Pancreas (tissue), 10 donors: ENCODE data around the gene PDF. TPM values are rescaled to one million over a fixed set of nuclear protein-coding genes. Genes with fewer than 3 reads are reported as not detected.

Experiments
- ATAC-seq, 4 donors: fragments of 200-7000 bp; cut with Tn5 transposase; one replicate each; pipeline versions ENCODE4 v1.8.0 to v1.9.1; 2020; ENCODE audit warnings: mild to moderate bottlenecking in 4 of 4, moderate library complexity in 4 of 4
- DNase-seq, 6 donors: peaks; one replicate each; pipeline ENCODE4 v3.0.0-alpha.2; 2020
- FAIRE-seq: peaks from 2 replicates; lab custom pipeline; 2012; peaks lifted over from hg19 to GRCh38; lab: Jason Lieb, UNC
- H3K27ac ChIP-seq, 4 donors: fragments of 200-600 bp; sonication (generic); 1 replicate in 3 of 4; 2 replicates in 1 of 4; pipeline versions ENCODE4 v1.5.0 to v1.8.0; 2020
- H3K27me3 ChIP-seq, 4 donors: fragments of 200-600 bp; one replicate each; pipeline ENCODE4 v1.8.0; 2021
- H3K36me3 ChIP-seq, 3 donors: fragments of 200-600 bp; sonication (generic) in 1 of 3; one replicate each; pipeline versions ENCODE4 v1.5.0 to v1.8.0; 2020 to 2021
- H3K4me1 ChIP-seq, 3 donors: fragments of 200-600 bp; one replicate each; pipeline ENCODE4 v1.8.0; 2021
- H3K4me3 ChIP-seq, 4 donors: fragments of 200-600 bp; sonication (generic) in 2 of 4; one replicate each; pipeline versions ENCODE4 v1.5.0 to v1.8.0; 2020 to 2021
- H3K9me3 ChIP-seq, 4 donors: fragments of 200-600 bp; one replicate each; pipeline ENCODE4 v1.8.0; 2021
- WGBS, 2 donors: extraction: QIAGEN DNeasy Blood & Tissue Kit; methylation state at CpG; one replicate each; pipeline ENCODE4 v1.1.7; 2013; 5-methylcytosine and 5-hydroxymethylcytosine counted together
- intact Hi-C, 3 donors: fragments of 100-400 bp; cut with DNase I; formaldehyde crosslinking; loops; one replicate each; pipeline versions ENCODE4 v1.11.1 to v1.14.2; 2022
- polyA plus RNA-seq, 2 donors: library from polyadenylated mRNA; stranded (reverse); fragments of 200-250 nt; gene quantifications; one replicate each; pipeline ENCODE4 v1.2.3, GENCODE V29; 2013
- total RNA-seq, 6 donors: library from RNA; stranded (reverse); fragmentation: NEBNext Ultra II Directional in 4 of 6; extraction: Animal tissue kit (Norgen Biotek cat#: 25700) in 4 of 6; gene quantifications; one replicate each; pipeline versions ENCODE4 v1.2.1 to v1.2.4, GENCODE V29; 2021 to 2023
- TF ChIP-seq, protein P1 (sequence below), 4 donors: fragments of 200-600 bp; sonication (generic) in 3 of 4; IDR thresholded peaks; one replicate each; pipeline versions ENCODE4 v1.5.0 to v1.8.0; 2021; ENCODE audit warnings: antibody characterized with exemption in 4 of 4
- donor health status: healthy with polysubstance abuse.
- donor health status: DM: no; HTN: no; CAD: no; lungs with moderate emphysema.
- donor health status: DM: no; HTN: no; CAD: no.
- donor health status: control.
- donor health status: control.
- donor health status: Bipolar disorder and iron deficiency.
- donor health status: DM: yes; HTN: yes; CAD: no.
- donor health status: DM: no; HTN: no; CAD: no.
- donor health status: DM: no; HTN: no; CAD: no.
- donor health status: DM: yes; HTN: yes; CAD: no.

Gene PDF
- total and polyA plus RNA-seq, 8 donors: 2.2 to 14.0 (median 6.3) TPM

DNA sequence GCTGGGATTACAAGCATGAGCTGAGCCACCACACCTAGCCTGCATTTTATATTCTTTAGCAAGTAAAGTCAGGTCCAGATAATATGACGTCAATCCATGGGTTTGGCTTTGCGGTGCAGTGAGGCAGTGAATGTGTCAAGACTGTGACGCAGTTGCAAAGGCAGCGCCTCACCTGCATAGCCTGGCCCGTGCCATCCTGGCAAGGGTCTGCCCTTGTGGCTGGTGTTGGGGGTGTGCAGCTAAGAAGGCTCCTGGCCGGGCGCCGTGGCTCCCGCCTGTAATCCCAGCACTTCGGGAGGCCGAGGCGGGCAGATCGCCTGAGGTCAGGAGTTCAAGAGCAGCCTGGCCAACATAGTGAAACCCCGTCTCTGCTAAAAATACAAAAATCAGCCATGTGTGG is 7.0 kb downstream of the PDF start:
- no peaks in the 10 kb centered on the region for H3K27me3 ChIP-seq
- no peaks in the 10 kb centered on the region for H3K9me3 ChIP-seq
- TF ChIP-seq, protein P1, sequence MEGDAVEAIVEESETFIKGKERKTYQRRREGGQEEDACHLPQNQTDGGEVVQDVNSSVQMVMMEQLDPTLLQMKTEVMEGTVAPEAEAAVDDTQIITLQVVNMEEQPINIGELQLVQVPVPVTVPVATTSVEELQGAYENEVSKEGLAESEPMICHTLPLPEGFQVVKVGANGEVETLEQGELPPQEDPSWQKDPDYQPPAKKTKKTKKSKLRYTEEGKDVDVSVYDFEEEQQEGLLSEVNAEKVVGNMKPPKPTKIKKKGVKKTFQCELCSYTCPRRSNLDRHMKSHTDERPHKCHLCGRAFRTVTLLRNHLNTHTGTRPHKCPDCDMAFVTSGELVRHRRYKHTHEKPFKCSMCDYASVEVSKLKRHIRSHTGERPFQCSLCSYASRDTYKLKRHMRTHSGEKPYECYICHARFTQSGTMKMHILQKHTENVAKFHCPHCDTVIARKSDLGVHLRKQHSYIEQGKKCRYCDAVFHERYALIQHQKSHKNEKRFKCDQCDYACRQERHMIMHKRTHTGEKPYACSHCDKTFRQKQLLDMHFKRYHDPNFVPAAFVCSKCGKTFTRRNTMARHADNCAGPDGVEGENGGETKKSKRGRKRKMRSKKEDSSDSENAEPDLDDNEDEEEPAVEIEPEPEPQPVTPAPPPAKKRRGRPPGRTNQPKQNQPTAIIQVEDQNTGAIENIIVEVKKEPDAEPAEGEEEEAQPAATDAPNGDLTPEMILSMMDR (IDR thresholded peaks at IDR 0.05): no peak
- no peak overlapping the region for H3K27ac ChIP-seq
- no peak overlapping the region for H3K4me3 ChIP-seq
- 90 to 95% methylated on average over 14 of the region's 14 CpGs for WGBS, 2 donors
- DNase-seq: peak in 2 of 6 donors; percentile 15 to 38
- peaks cover 8 to 33% (median 23%) of the 10 kb centered on the region in 3 donors for H3K4me1 ChIP-seq
- peaks cover 9 to 67% (median 52%) of the 10 kb centered on the region in 3 donors for H3K36me3 ChIP-seq
- FAIRE-seq: no peak
- intact Hi-C loops: no loop called here
- no peak for ATAC-seq

GRCh38 chr16:69322343-69322742 is 8.0 kb downstream of the PDF start:
- no peak for ATAC-seq

GRCh38 chr16:69321080-69321479 is 9.3 kb downstream of the PDF start:
- WGBS, 2 donors: 92 to 93% methylated on average over 22 of the region's 22 CpGs
- no peak overlapping the region for H3K27ac ChIP-seq
- H3K4me1 ChIP-seq: peaks cover 4 to 15% (median 8%) of the 10 kb centered on the region in 3 donors
- no peaks in the 10 kb centered on the region for H3K27me3 ChIP-seq
- ATAC-seq (no peak), DNase-seq (peak in 1 of 6 donors; percentile 26), FAIRE-seq (no peak)
- TF ChIP-seq, protein P1 (IDR thresholded peaks at IDR 0.05): no peak
- H3K36me3 ChIP-seq: peaks cover 9 to 77% (median 52%) of the 10 kb centered on the region in 3 donors
- H3K4me3 ChIP-seq: no peak overlapping the region
- intact Hi-C loops: no loop called here
- H3K9me3 ChIP-seq: no peaks in the 10 kb centered on the region

More at GRCh38 chr16:69322343-69322742, 8.0 kb downstream of the PDF start:
- no peaks in the 10 kb centered on the region for H3K9me3 ChIP-seq
- FAIRE-seq: no peak
- H3K27ac ChIP-seq: no peak overlapping the region
- TF ChIP-seq, protein P1 (IDR thresholded peaks at IDR 0.05): no peak
- no peak overlapping the region for H3K4me3 ChIP-seq
- H3K27me3 ChIP-seq: no peaks in the 10 kb centered on the region
- WGBS, 2 donors: 88 to 94% methylated on average over 7 of the region's 7 CpGs
- peaks cover 6 to 23% (median 15%) of the 10 kb centered on the region in 3 donors for H3K4me1 ChIP-seq
- peaks cover 9 to 72% (median 52%) of the 10 kb centered on the region in 3 donors for H3K36me3 ChIP-seq
- DNase-seq: peak in 1 of 6 donors; percentile 7
- intact Hi-C loops: no loop called here

DNA sequence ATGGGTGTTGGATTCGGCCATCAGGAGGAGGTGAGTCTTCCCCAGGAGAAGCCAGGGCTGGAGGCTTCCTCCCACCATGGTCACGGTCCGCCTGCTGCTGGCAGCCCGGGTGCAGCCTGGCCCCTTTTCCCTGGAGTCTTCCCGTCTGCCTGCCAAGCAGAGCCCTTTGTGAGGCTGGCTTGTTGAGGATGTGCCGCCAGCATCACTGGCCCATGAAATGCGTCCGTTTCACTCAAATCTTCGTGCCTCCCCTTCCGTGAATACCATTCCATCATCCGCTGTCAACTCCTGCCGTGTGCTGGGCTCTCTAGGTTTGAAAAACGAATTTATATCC is 9.7 kb downstream of the PDF start:
- FAIRE-seq (no peak), DNase-seq (peak in 1 of 6 donors; percentile 29), ATAC-seq (no peak)
- TF ChIP-seq, protein P1 (IDR thresholded peaks at IDR 0.05): no peak
- no peak overlapping the region for H3K27ac ChIP-seq
- WGBS, 2 donors: 86 to 90% methylated on average over 13 of the region's 13 CpGs
- H3K4me3 ChIP-seq: no peak overlapping the region
- H3K4me1 ChIP-seq: peaks cover 7 to 14% (median 12%) of the 10 kb centered on the region in 3 donors
- intact Hi-C loops: no loop called here
- H3K27me3 ChIP-seq: no peaks in the 10 kb centered on the region
- H3K36me3 ChIP-seq: peaks cover 9 to 74% (median 52%) of the 10 kb centered on the region in 3 donors
- H3K9me3 ChIP-seq: no peaks in the 10 kb centered on the region
